DND-41 (cell line): ENCODE results near the gene IQCF6.
"Not testable (repeated sequence)": the region's sequence is repeated elsewhere in the genome, so short reads cannot be mapped to it uniquely, and the experiment has no call there.

Experiments
- ATAC-seq: fragments of 200-7000 bp; cut with Tn5 transposase; 3 replicates; pipeline ENCODE4 v1.9.1; 2021; ENCODE audit warnings: low read depth; ENCODE audit not compliant: insufficient read depth
- DNase-seq: peaks from one replicate; pipeline ENCODE4 v3.0.0-alpha.2; 2020
- H2AFZ ChIP-seq: 2 replicates; pipeline ENCODE4 v1.6.0; 2012; ENCODE audit warnings: low read depth, low read length
- H3K27ac ChIP-seq: 2 replicates; pipeline ENCODE4 v1.5.1; 2012; ENCODE audit warnings: low read length, inconsistent platforms
- H3K27me3 ChIP-seq: fragments of 200-600 bp; sonication (generic); 2 replicates; pipeline ENCODE4 v1.6.0; 2012; ENCODE audit warnings: low read length, mild to moderate bottlenecking, inconsistent platforms; ENCODE audit not compliant: insufficient read depth, poor library complexity
- H3K36me3 ChIP-seq: 2 replicates; pipeline ENCODE4 v1.5.1; 2012; ENCODE audit warnings: low read length, inconsistent platforms; ENCODE audit not compliant: insufficient read depth
- H3K4me1 ChIP-seq: 2 replicates; pipeline ENCODE4 v1.5.1; 2012; ENCODE audit warnings: mild to moderate bottlenecking, low read length; ENCODE audit not compliant: insufficient read depth
- H3K4me2 ChIP-seq: 2 replicates; pipeline ENCODE4 v1.6.0; 2012; ENCODE audit warnings: mild to moderate bottlenecking, moderate library complexity, low read length, inconsistent platforms; ENCODE audit not compliant: insufficient read depth
- H3K4me3 ChIP-seq, 2 experiments: fragments of 200-600 bp in 1 of 2; shearing (Covaris generic) in 1 of 2; 2 replicates each; pipeline ENCODE4 v1.5.1; 2012 to 2016; ENCODE audit warnings: inconsistent platforms in 2 of 2, low read length in 2 of 2, mild to moderate bottlenecking in 2 of 2, low read depth in 1 of 2, moderate library complexity in 1 of 2
- H3K79me2 ChIP-seq: 2 replicates; pipeline ENCODE4 v1.6.0; 2012; ENCODE audit warnings: low read length, inconsistent platforms; ENCODE audit not compliant: insufficient read depth
- H3K9ac ChIP-seq: 2 replicates; pipeline ENCODE4 v1.6.0; 2012; ENCODE audit warnings: low read depth, mild to moderate bottlenecking, inconsistent platforms, low read length, moderate library complexity
- H3K9me3 ChIP-seq: 2 replicates; pipeline ENCODE4 v1.5.1; 2012; ENCODE audit warnings: low read length, moderate library complexity, mild to moderate bottlenecking, inconsistent platforms; ENCODE audit not compliant: insufficient read depth, severe bottlenecking
- H4K20me1 ChIP-seq: 2 replicates; pipeline ENCODE4 v1.6.0; 2012; ENCODE audit warnings: low read length; ENCODE audit not compliant: insufficient read depth
- EZH2 ChIP-seq: IDR thresholded peaks from 3 replicates; pipeline ENCODE4 v1.6.1; 2012; ENCODE audit warnings: borderline replicate concordance, low read depth, mild to moderate bottlenecking, moderate library complexity, low read length, inconsistent platforms; ENCODE audit not compliant: severe bottlenecking
- TF ChIP-seq, protein P1 (sequence below): IDR thresholded peaks from 2 replicates; pipeline ENCODE4 v1.5.1; 2012; ENCODE audit warnings: borderline replicate concordance, low read length, moderate library complexity, mild to moderate bottlenecking; ENCODE audit not compliant: poor library complexity, severe bottlenecking; ENCODE audit errors: extremely low read depth

IQCF6 gene

DNA sequence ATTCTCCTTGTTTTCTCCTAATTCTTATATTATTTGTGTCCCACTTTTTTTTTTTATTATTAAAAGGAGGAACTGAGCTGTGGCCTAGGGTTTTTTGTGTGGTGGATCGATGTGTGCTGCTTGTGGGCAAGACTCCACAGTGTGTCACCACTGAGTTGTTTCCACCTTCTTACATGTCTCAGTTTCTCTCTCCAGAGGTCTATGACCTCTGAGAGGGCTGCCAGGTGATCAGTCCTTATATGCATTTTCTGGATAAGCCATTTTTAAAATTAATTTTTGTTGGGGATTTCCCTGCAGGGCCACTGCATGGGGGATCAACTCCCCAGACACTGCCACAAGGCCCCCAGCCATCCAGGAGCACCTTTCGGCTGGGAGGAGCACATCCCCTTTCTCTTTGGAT is 27.8 kb downstream of the IQCF6 start:
- Histone ChIP-seq H3K36me3 (no peaks in the 10 kb centered on the region), H3K27ac (no peak overlapping the region), H3K4me2 (no peak overlapping the region), H3K79me2 (no peaks in the 10 kb centered on the region), H4K20me1 (no peaks in the 10 kb centered on the region), H3K4me3 (no peak overlapping the region), H3K9ac (no peak overlapping the region), H3K9me3 (no peaks in the 10 kb centered on the region), H3K4me1 (no peaks in the 10 kb centered on the region), H2AFZ (no peak overlapping the region), H3K27me3 (peaks cover 4% of the 10 kb centered on the region)
- no peak for ATAC-seq
- TF ChIP-seq EZH2: no peak
- TF ChIP-seq, protein P1, sequence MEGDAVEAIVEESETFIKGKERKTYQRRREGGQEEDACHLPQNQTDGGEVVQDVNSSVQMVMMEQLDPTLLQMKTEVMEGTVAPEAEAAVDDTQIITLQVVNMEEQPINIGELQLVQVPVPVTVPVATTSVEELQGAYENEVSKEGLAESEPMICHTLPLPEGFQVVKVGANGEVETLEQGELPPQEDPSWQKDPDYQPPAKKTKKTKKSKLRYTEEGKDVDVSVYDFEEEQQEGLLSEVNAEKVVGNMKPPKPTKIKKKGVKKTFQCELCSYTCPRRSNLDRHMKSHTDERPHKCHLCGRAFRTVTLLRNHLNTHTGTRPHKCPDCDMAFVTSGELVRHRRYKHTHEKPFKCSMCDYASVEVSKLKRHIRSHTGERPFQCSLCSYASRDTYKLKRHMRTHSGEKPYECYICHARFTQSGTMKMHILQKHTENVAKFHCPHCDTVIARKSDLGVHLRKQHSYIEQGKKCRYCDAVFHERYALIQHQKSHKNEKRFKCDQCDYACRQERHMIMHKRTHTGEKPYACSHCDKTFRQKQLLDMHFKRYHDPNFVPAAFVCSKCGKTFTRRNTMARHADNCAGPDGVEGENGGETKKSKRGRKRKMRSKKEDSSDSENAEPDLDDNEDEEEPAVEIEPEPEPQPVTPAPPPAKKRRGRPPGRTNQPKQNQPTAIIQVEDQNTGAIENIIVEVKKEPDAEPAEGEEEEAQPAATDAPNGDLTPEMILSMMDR: no peak
- no peak for DNase-seq

DNA sequence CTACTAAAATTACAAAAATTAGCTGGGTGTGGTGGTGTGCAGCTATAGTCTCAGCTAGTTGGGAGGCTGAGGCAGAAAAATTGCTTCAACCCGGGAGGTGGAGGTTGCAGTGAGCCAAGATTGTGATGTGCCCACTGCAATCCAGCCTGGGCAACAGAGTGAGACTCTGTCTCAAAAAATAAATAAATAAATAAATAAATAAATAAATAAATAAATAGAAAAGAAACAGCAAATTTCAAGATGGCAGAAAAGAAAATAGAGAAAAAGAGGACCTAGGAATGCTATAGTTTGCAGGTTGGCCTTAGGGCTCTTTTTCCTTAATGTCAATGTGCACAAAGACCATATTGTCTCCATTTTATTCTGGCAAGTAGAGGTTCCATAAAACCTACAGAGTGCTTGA is 28.2 kb downstream of the IQCF6 start:
- Histone ChIP-seq H3K36me3 (no peaks in the 10 kb centered on the region), H2AFZ (no peak overlapping the region), H3K9ac (no peak overlapping the region), H3K79me2 (no peaks in the 10 kb centered on the region), H3K4me3 (no peak overlapping the region), H4K20me1 (no peaks in the 10 kb centered on the region), H3K4me2 (no peak overlapping the region), H3K4me1 (no peaks in the 10 kb centered on the region), H3K9me3 (no peaks in the 10 kb centered on the region), H3K27me3 (peaks cover 4% of the 10 kb centered on the region), H3K27ac (no peak overlapping the region)
- ATAC-seq (no peak), DNase-seq (no peak)
- no peak for TF ChIP-seq EZH2
- TF ChIP-seq, protein P1: no peak

DNA sequence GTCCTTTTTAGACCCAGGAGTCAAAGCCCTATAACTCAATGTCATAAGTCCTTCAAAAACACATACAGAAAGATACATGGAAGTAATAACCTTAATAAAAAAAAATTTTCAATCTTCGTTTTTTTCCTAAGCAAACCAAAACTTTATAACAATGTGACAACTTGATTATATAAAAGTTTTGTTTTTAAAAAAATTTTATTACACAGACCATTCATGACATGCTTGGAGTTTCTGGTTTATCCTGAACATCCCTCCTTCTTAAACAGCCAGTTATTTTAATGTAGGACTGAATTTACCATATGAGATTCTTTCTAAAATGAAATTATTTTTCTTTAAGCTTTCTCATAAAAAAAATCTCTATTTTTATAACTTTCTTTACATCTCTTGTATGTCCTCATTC is 30.7 kb downstream of the IQCF6 start:
- DNase-seq (no peak), ATAC-seq (no peak)
- Histone ChIP-seq H3K4me2 (no peak overlapping the region), H3K9ac (no peak overlapping the region), H3K9me3 (no peaks in the 10 kb centered on the region), H3K36me3 (no peaks in the 10 kb centered on the region), H3K79me2 (no peaks in the 10 kb centered on the region), H3K4me3 (no peak overlapping the region), H3K27ac (no peak overlapping the region), H3K27me3 (peaks cover 2% of the 10 kb centered on the region), H4K20me1 (no peaks in the 10 kb centered on the region), H2AFZ (no peak overlapping the region), H3K4me1 (no peaks in the 10 kb centered on the region)
- TF ChIP-seq, protein P1: no peak
- TF ChIP-seq EZH2: no peak

DNA sequence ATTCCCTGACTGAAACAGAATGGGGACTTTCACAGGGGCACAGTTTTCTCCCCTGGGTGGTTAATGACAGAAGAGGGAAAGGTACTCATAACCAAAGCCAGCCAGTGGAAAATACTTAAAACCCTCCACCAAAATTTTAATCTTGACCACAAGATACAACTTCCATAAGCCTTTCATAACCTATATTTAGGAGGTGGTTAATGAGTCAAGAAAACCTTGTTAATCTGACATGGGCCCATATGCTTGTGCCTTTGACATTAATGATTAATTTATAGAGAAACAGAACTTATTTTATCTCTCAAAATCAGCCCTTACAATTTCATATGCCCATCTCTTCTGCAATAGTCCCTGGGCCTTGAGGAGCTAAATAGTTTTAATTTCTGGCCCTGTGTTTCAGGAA is 31.2 kb downstream of the IQCF6 start:
- no peaks in the 10 kb centered on the region for H4K20me1 ChIP-seq
- ATAC-seq: no peak
- H3K36me3 ChIP-seq: no peaks in the 10 kb centered on the region
- H3K4me3 ChIP-seq: no peak overlapping the region
- H3K4me2 ChIP-seq: no peak overlapping the region
- DNase-seq: no peak
- H3K27ac ChIP-seq: no peak overlapping the region
- no peak overlapping the region for H2AFZ ChIP-seq
- no peak overlapping the region for H3K9ac ChIP-seq
- no peaks in the 10 kb centered on the region for H3K79me2 ChIP-seq
- no peaks in the 10 kb centered on the region for H3K9me3 ChIP-seq
- no peak for TF ChIP-seq EZH2
- TF ChIP-seq, protein P1: no peak
- H3K4me1 ChIP-seq: no peaks in the 10 kb centered on the region
- H3K27me3 ChIP-seq: peaks cover 2% of the 10 kb centered on the region

DNA sequence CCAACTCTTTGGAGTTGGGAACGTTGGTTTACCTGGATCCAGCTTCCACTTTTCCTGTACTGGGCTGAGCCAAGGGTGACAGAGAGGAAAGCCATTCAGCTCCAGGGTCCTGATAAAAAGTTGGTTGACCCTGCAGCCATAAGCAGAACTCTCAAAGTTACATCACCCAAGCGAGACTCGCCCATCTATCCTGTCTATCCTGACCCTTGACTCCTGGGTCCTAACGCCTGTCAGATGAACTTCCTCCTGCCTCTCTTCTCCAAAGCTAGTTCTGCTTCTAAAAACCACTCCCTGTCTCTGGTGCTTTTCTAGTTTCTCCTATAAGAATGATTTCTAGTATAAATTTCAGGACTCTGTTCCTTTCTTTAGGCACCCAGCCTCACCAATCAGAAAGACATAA is 36.1 kb downstream of the IQCF6 start:
- not testable (repeated sequence) for H3K36me3 ChIP-seq, H3K4me1 ChIP-seq, H3K27me3 ChIP-seq, ATAC-seq, H3K27ac ChIP-seq, H3K4me3 ChIP-seq, DNase-seq, H3K4me2 ChIP-seq, H3K79me2 ChIP-seq, H2AFZ ChIP-seq, H3K9me3 ChIP-seq, H4K20me1 ChIP-seq, H3K9ac ChIP-seq
